Stimulated activated CD4-positive, alpha-beta T cell treated with anti-CD3 and anti-CD28 coated beads, TNF-alpha, amount 100 ng/mL, for 4 hours (primary cell): ENCODE measurements around the gene S100A13.

Experiments used
- DNase-seq, 3 experiments: peaks; one replicate each; pipeline ENCODE4 v3.0.0-alpha.2; 2020; ENCODE audit warnings: low read depth in 3 of 3

S100A13 gene

GRCh38 chr1:153572569-153573015 lies 54.7 kb downstream of the S100A13 start:
- peak in 2 of 3 experiments; percentile 23 to 29 for DNase-seq

GRCh38 chr1:153571706-153572105 lies 55.6 kb downstream of the S100A13 start:
- DNase-seq = no peak

GRCh38 chr1:153570874-153571273 lies 56.4 kb downstream of the S100A13 start:
- no peak for DNase-seq

- DNase-seq = no peak
These were observed 57.8 kb downstream of the S100A13 start for GRCh38 chr1:153569465-153569864.
